ENCODE measurements around the gene ARF3.

ARF3 gene

DNA sequence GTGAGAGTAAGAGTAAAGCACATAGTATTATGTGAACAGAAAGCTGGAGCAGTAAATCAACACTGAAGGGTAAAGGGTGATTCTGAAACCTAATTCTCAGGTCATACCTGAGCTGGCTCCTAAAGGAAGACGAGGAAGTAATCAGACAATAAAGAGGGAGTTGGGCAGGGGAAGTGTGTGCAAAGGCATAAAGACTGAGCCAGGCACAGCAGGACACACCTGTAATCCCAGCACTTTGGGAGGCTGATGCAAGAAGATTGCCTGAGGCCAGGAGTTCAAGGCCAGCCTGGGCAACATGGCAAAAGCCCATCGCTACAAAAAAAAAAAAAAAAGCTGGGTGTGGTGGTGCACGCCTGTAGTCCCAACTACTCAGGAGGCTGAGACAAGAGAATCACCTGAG is 9.6 kb downstream of the ARF3 start:
- Histone ChIP-seq H3K4me1 (peaks cover 0 to 4% (median 1%) of the 10 kb centered on the region in 4 donors), H3K27ac (no peak overlapping the region), H3K36me3 (peaks cover 0 to 12% (median under 1%) of the 10 kb centered on the region in 3 donors), H3K9me3 (no peaks in the 10 kb centered on the region), H3K4me3 (no peak overlapping the region), H3K27me3 (no peaks in the 10 kb centered on the region)
- DNase-seq = no peak
- TF ChIP-seq, protein P1, sequence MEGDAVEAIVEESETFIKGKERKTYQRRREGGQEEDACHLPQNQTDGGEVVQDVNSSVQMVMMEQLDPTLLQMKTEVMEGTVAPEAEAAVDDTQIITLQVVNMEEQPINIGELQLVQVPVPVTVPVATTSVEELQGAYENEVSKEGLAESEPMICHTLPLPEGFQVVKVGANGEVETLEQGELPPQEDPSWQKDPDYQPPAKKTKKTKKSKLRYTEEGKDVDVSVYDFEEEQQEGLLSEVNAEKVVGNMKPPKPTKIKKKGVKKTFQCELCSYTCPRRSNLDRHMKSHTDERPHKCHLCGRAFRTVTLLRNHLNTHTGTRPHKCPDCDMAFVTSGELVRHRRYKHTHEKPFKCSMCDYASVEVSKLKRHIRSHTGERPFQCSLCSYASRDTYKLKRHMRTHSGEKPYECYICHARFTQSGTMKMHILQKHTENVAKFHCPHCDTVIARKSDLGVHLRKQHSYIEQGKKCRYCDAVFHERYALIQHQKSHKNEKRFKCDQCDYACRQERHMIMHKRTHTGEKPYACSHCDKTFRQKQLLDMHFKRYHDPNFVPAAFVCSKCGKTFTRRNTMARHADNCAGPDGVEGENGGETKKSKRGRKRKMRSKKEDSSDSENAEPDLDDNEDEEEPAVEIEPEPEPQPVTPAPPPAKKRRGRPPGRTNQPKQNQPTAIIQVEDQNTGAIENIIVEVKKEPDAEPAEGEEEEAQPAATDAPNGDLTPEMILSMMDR (IDR thresholded peaks at IDR 0.05) = no peak
- intact Hi-C loops (cut with DNase I; ENCODE audit: low total_unique reads) = no loop called here

DNA sequence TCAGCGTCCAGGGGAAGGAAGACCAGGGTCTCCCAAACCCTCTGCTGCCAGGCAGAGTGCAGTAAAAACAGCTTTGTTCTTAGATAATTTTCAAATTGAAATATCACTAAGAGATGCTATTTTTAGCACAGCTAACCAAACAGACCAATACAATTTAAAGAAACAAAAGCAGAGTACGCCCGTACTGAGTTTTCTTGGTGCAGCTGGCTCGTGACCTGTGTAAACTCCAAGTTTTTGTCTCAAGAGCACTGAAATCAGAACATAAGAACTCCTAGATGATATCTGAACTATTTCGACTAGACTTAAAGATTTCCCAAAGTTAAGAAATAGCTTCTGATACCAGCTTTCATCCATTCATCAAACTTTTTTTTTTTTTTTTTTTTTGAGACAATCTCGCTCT is 10.3 kb downstream of the ARF3 start:
- TF ChIP-seq, protein P1 (IDR thresholded peaks at IDR 0.05) = no peak
- DNase-seq = no peak
- intact Hi-C loops (cut with DNase I; ENCODE audit: low total_unique reads) = no loop called here

DNA sequence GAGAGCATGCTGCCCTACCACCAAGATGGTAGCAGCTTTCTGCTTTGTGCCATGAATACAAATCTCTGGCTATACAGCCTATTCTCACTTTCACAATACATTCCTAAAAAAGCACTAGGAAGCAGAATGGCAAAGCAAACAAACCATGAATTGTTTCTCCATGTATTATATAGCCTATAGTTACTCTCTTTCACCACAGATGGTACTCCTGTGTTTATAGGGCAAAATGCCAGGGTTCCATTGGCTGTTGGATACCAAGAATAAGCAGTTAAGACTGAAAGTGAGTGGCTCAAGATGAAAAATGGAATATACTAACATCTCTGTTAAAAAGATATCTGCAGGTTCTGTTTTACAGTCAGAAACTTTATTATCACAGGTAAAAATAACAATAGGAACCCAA is 11.1 kb downstream of the ARF3 start:
- no peak overlapping the region for H3K4me3 ChIP-seq
- TF ChIP-seq, protein P1 (IDR thresholded peaks at IDR 0.05) = no peak
- intact Hi-C loops (cut with DNase I; ENCODE audit: low total_unique reads) = no loop called here
- H3K36me3 ChIP-seq = peaks cover 0 to 10% (median 4%) of the 10 kb centered on the region in 3 donors
- DNase-seq = no peak
- no peak overlapping the region for H3K27ac ChIP-seq
- H3K9me3 ChIP-seq = no peaks in the 10 kb centered on the region
- peaks cover 0 to 4% (median 1%) of the 10 kb centered on the region in 4 donors for H3K4me1 ChIP-seq
- H3K27me3 ChIP-seq = no peaks in the 10 kb centered on the region

More for the DNA sequence above, 10.3 kb downstream of the ARF3 start:
- Histone ChIP-seq H3K36me3 (peaks cover 0 to 9% (median 4%) of the 10 kb centered on the region in 3 donors), H3K9me3 (no peaks in the 10 kb centered on the region), H3K27ac (no peak overlapping the region), H3K4me1 (peaks cover 0 to 4% (median 1%) of the 10 kb centered on the region in 4 donors), H3K4me3 (no peak overlapping the region), H3K27me3 (no peaks in the 10 kb centered on the region)

DNA sequence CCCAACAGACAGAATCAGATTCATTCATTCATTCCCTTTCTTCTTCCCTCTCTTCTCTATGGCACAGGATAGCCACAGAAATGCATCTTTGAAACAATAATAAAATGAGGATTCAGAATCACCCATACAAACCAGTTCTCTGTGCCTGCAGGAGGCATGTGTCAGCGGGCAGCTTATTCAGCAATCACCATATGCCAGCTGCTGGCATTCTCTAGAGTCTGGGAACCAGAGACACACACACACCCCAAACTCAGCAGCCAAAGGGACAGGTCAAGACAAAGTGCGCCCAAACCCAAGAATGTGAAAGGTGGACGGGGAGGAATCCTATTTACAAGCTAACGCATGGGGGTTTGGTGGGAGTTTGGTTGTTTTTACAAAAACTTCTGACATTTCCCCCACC is 14.1 kb downstream of the ARF3 start:
- H3K9me3 ChIP-seq = no peaks in the 10 kb centered on the region
- no peaks in the 10 kb centered on the region for H3K27me3 ChIP-seq
- peaks cover 23 to 35% (median 32%) of the 10 kb centered on the region in 3 donors for H3K36me3 ChIP-seq
- no peak for DNase-seq
- H3K27ac ChIP-seq = no peak overlapping the region
- intact Hi-C loops (cut with DNase I; ENCODE audit: low total_unique reads) = no loop called here
- H3K4me1 ChIP-seq = peaks cover 0 to 4% (median 0%) of the 10 kb centered on the region in 4 donors
- H3K4me3 ChIP-seq = no peak overlapping the region
- TF ChIP-seq, protein P1 (IDR thresholded peaks at IDR 0.05) = no peak

DNA sequence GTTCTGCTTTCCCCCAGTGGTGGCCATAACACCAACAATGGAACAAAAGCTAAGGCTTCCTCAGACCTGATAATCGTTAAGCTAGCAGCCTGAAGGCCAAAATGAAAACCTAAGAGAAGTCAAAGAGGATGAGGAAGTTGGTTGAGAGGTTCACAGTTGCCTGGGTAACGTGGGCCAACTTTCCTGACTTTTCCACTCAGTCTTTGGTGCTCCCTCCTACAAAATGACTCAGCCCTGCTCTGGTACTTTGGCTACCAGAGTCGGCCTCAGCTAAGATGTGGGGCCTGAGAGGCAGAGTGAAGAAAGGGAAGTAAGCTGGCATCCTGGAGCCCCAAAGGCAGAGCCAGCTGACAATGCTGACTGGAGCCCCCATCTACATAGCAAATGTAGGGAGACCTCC is 17.1 kb downstream of the ARF3 start:
- Histone ChIP-seq H3K4me1 (no peaks in the 10 kb centered on the region), H3K27ac (no peak overlapping the region), H3K36me3 (peaks cover 31 to 59% (median 52%) of the 10 kb centered on the region in 3 donors), H3K4me3 (no peak overlapping the region), H3K27me3 (no peaks in the 10 kb centered on the region), H3K9me3 (no peaks in the 10 kb centered on the region)
- intact Hi-C loops (cut with DNase I; ENCODE audit: low total_unique reads) = no loop called here
- no peak for DNase-seq
- TF ChIP-seq, protein P1 (IDR thresholded peaks at IDR 0.05) = no peak

DNA sequence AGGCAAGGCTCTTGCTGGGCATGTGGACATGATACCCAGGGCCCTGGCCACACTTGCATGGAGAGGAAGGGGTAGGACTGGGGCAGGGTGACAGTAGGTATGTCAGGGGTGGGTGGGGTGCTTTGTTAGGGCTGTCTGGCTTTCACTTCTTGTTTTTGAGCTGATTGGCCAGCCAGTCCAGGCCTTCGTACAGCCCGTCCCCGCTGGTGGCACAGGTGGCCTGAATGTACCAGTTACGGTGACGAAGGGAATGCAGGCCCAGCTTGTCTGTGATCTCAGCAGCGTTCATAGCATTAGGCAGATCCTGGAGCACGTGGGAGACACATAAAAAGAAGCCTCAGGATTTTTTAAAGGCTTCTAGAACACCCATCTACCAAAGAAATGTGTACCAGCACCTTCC is 18.5 kb downstream of the ARF3 start:
- TF ChIP-seq, protein P1 (IDR thresholded peaks at IDR 0.05) = no peak
- intact Hi-C loops (cut with DNase I; ENCODE audit: low total_unique reads) = loop anchor here (5.0 kb wide), 1 partner anchor 87 kb away; the partner anchor contains the start of gene DDX23
- no peak overlapping the region for H3K4me3 ChIP-seq
- H3K4me1 ChIP-seq = no peaks in the 10 kb centered on the region
- H3K36me3 ChIP-seq = peaks cover 35 to 65% (median 53%) of the 10 kb centered on the region in 3 donors
- DNase-seq = no peak
- H3K27me3 ChIP-seq = no peaks in the 10 kb centered on the region
- no peak overlapping the region for H3K27ac ChIP-seq
- no peaks in the 10 kb centered on the region for H3K9me3 ChIP-seq

Data from tibial artery (tissue), 4 donors.